Activated naive CD8-positive, alpha-beta T cell treated with anti-CD3 and anti-CD28 coated beads, Interleukin-2, amount 50 U/mL, for 16 hours (primary cell): Measurements from ENCODE around the gene LRRC46.

ENCODE experiments used
- DNase-seq: peaks from one replicate; pipeline ENCODE4 v3.0.0-alpha.2; 2020; ENCODE audit warnings: low read depth, low spot score

The LRRC46 gene

GRCh38 chr17:47808830-47809480 is 22.5 kb upstream of the LRRC46 start:
- no peak for DNase-seq

GRCh38 chr17:47810200-47810821 is 21.2 kb upstream of the LRRC46 start:
- DNase-seq, result no peak

- no peak for DNase-seq
Measured at GRCh38 chr17:47810901-47811635, 20.4 kb upstream of the LRRC46 start.

- no peak for DNase-seq
Measured at GRCh38 chr17:47811709-47812108, 19.8 kb upstream of the LRRC46 start.

GRCh38 chr17:47812146-47812920 is 19.1 kb upstream of the LRRC46 start:
- no peak for DNase-seq

- no peak for DNase-seq
Measured at GRCh38 chr17:47813077-47813476, 18.4 kb upstream of the LRRC46 start.

- DNase-seq, result no peak
Measured at GRCh38 chr17:47813512-47814031, 17.9 kb upstream of the LRRC46 start.

GRCh38 chr17:47815106-47815918 is 16.2 kb upstream of the LRRC46 start:
- DNase-seq, result no peak

- DNase-seq, result no peak
Measured at GRCh38 chr17:47816111-47816735, 15.2 kb upstream of the LRRC46 start.

- DNase-seq, result no peak
Measured at GRCh38 chr17:47816947-47817346, 14.5 kb upstream of the LRRC46 start.

GRCh38 chr17:47818002-47818695 is 13.3 kb upstream of the LRRC46 start:
- DNase-seq, result no peak

GRCh38 chr17:47819475-47819874 is 12.0 kb upstream of the LRRC46 start:
- no peak for DNase-seq

- DNase-seq, result no peak
Measured at GRCh38 chr17:47820033-47820789, 11.3 kb upstream of the LRRC46 start.

GRCh38 chr17:47821031-47821423 is 10.4 kb upstream of the LRRC46 start:
- no peak for DNase-seq

- peak; percentile 41 for DNase-seq
Measured at GRCh38 chr17:47821424-47822391, 9.8 kb upstream of the LRRC46 start, which contains the start of gene OSBPL7. Gene OSBPL7, minus strand, starts transcription at chr17:47821794. Its CDS starts 1,516 bp downstream, at chr17:47820278.

- DNase-seq, result no peak
Measured at GRCh38 chr17:47822785-47823184, 8.7 kb upstream of the LRRC46 start.

- no peak for DNase-seq
Measured at GRCh38 chr17:47823519-47823918, 8.0 kb upstream of the LRRC46 start.

GRCh38 chr17:47829870-47830269 is 1.6 kb upstream of the LRRC46 start:
- DNase-seq, result no peak
